NCI-H146 treated with DMSO at 0.1 percent for 48 hours (cell line): ENCODE results near the gene CKS1B.
"Not testable (repeated sequence)": the region's sequence is repeated elsewhere in the genome, so short reads cannot be mapped to it uniquely, and the experiment has no call there.

ENCODE experiments used
- DNase-seq: peaks from one replicate; lab custom pipeline; 2025; ENCODE audit not compliant: unreplicated experiment; lab: John Stamatoyannopoulos, UW

The CKS1B gene

DNA sequence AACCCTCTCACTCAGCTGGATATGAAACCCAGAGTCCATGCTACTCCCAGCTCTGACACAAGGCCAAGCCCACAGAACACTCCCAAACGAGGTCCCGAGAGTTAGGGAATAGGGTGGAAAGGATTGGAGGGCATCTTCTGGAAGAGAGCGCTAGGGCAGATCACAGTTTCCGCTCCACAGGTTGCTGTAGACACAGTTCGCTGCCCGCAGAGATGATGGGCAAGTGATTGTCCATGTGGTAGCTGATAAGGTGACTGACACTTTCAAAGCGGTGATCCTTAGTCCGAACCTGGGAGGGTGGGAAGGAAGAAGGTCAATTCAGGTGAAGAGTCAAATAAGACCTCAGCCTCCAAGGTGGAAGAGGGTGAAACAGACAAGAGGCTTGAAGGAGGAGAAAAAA, 10.8 kb upstream of the CKS1B start:
- DNase-seq: no peak

DNA sequence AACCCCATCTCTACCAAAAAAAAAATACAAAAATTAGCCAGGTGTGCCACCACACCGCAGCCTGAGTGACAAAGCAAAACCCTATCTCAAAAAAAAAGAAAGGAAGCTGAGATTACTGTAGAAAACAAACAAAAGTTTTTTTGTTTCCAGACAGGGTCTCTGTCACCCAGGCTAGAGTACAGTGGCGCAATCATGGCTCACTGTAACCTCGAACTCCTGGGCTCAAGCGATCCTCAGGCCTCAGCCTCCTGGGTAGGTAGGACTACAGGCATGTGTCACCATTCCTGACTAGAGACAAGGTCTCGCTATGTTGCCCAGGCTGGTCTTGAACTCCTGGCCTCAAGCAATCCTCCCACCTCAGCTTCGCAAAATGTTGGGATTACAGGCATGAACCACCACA, 10.1 kb upstream of the CKS1B start:
- DNase-seq: no peak

DNA sequence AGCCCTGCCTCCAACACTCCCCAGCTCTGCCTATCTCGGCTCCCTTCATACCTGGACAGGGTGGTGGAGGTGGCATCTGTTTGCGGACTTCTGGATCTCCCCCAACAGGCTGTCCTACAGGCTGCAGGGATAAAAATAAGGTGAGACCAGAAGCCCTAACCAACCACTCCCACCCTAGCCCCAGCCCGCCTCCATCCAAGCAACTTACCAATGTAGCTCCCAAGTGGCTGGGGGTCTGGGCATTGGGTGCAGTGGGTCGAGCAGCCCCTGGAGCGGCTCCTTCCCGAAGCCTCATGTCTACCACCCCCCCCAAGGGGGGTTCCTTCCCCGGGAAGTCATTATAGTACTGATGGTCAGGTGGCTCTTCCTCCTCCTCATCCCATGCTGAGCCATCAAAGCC, 8.4 kb upstream of the CKS1B start:
- DNase-seq: no peak

- DNase-seq: no peak
Measured at GRCh38 chr1:154967331-154967950, 7.0 kb upstream of the CKS1B start.

DNA sequence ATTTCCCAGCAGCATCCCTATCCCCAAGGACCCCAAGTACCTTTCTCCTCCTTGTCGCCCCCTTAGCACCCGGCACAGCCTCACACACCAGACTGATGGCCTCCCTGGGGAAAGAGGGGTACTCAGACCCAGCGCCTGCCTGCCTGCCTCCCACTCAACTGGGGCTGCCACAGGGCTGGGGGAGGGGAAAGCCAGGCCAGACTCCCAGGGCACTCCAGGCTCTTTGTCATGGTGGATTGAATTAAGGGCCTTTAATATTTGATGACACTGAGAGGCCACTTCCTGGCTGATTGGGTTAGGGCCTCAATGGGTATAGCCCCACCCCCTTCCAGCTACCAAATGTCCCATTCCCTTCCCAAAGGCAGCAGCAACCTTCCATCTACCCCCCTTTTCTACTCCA, 5.8 kb upstream of the CKS1B start:
- no peak for DNase-seq

DNA sequence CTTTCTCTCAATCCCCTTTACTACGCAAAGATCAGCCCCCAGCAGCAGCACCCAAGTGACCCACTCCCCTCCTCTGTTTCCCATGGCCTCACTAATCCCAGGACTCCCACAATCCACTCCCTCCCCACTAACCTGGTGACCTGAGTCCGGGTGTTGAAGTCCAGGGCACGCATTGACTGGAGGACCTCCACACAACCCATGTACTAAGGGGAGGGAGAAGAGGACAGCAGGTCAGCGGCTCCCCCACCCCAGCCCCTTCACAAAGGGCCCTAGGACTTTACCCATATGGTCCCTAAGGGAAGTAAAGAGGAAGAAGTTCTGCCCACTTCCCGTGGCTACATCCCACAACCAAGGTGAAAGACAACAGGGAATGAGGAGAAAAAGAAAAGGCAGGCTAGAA, 5.2 kb upstream of the CKS1B start:
- DNase-seq: no peak

DNA sequence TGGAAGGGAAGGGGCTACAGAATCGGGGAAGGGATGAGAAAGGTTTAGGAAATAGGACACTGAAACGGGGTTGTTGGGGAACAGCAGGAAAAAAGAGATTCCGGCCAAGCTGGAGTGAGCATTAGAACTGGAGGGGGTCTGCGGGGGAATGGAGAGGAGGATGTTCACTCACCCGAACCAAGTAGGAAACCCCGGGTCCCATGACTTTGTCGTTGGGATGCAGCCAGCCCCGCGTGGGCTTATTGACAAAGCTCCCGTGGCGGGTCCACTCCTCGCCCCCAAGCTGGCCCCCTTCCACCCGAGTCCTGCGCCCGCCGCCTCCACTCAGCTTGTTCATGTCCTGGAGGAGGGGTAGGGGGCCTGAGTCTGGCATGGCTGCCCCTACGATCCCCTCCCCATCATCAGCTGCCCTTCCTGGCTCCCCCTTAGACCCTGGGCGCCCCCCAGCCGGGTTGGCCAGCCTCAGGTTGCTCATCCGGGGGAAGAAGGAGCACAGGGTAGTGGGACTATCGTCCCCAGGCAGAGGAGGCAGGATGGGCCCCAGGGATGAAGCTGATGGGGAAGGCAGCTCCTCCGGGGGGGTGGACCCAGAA, 4.5 kb upstream of the CKS1B start:
- no peak for DNase-seq

GRCh38 chr1:154970631-154971340, 3.7 kb upstream of the CKS1B start, which contains the start of gene SHC1:
SHC1 (minus strand) TSS chr1:154970747; CDS start chr1:154970526, 221 bp downstream.
- DNase-seq: no peak

- DNase-seq: no peak
Measured at GRCh38 chr1:154971341-154971998, 3.0 kb upstream of the CKS1B start.

- no peak for DNase-seq
Measured at GRCh38 chr1:154972213-154972516, 2.3 kb upstream of the CKS1B start.

DNA sequence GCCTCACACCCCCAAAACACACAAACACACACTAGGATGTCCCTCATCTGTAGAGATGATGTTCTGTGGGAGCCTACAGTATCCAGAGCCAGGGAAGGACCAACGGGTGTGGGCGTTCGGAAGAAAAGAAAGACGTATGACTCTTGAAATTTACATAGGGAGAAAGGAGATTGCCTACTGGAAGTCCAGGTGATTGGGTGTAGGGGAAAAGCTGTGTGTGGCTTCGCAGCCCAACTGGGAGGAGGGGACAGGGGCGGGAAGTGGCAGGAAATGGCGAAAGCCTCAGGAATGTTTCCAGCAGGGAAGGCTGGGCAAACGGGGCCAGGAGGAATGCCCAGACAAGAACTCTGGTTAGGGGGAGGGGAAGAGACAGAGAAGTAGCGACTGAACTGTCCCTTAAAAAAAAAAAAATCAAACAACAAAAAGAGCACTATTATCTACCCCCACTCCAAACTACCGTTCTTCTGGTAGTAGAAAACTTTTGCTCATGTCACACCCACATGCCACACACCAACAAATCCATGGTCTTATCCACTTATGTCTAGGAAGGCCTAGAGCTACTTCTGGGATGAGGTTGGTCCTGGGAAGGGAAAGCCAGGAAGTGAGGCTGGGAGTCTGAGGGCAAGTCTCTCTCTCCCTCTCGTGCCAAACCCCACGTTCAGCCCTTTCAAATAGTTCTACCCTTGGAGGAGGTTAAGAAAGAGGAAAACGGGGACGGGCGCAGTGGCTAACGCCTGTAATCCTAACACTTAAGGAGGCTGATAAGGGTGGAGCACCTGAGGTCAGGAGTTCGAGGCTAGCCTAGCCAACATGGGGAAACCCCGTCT, 1.8 kb upstream of the CKS1B start:
- no peak for DNase-seq

- peak; percentile 79 for DNase-seq
Measured at GRCh38 chr1:154973344-154974101, 958 bp upstream of the CKS1B start.

- peak; percentile 96 for DNase-seq
Measured at GRCh38 chr1:154974808-154975408, 427 bp downstream of the CKS1B start.

GRCh38 chr1:154975409-154976059, 1.1 kb downstream of the CKS1B start:
- no peak for DNase-seq

DNA sequence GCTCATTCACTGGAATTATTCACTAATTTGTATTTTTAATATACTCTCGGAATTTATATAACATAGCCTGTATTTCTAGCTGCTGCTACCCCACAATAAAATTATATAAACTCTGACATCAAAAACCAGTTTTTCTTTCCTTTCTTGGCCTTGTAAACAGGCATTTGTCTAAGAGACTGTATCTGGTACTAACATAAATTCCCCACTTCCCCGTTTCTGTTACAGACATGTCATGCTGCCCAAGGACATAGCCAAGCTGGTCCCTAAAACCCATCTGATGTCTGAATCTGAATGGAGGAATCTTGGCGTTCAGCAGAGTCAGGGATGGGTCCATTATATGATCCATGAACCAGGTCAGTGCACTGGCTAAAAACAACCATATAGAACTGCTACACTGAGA, 3.3 kb downstream of the CKS1B start:
- DNase-seq: not testable (repeated sequence)

GRCh38 chr1:154978360-154978759, 3.9 kb downstream of the CKS1B start:
- no peak for DNase-seq

GRCh38 chr1:154982341-154982740, 7.9 kb downstream of the CKS1B start:
- no peak for DNase-seq

- peak; percentile 99 for DNase-seq
Measured at GRCh38 chr1:154982897-154983648, 8.6 kb downstream of the CKS1B start, which contains the start of gene FLAD1. FLAD1 (plus strand) TSS chr1:154983344; CDS start chr1:154983695, 351 bp downstream.
